Cardiac muscle cell (in vitro differentiated cells and primary cell): ENCODE measurements around the gene IGDCC3. TPM values are rescaled to one million over a fixed set of nuclear protein-coding genes. Genes with fewer than 3 reads are reported as not detected.
A peak's percentile ranks its signal among the peaks of the same experiment; 100 is the strongest.

ENCODE experiments used
- DNase-seq, 2 donors: peaks; one replicate each; pipeline versions ENCODE4 v3.0.0 to v3.0.0-alpha.2; 2010 to 2017; ENCODE audit warnings: low read depth in 1 of 2, low spot score in 1 of 2
- H3K27ac ChIP-seq: fragments of 200-600 bp; sonication (generic); 2 replicates; pipeline ENCODE4 v1.5.1; 2016
- H3K27me3 ChIP-seq: fragments of 200-600 bp; sonication (generic); 2 replicates; pipeline ENCODE4 v1.6.0; 2016; ENCODE audit warnings: control low read depth
- H3K36me3 ChIP-seq: fragments of 200-600 bp; sonication (generic); 2 replicates; pipeline ENCODE4 v1.5.1; 2016; ENCODE audit warnings: control low read depth
- H3K4me1 ChIP-seq: fragments of 200-600 bp; sonication (generic); 2 replicates; pipeline ENCODE4 v1.8.1; 2017; ENCODE audit warnings: low read depth, mild to moderate bottlenecking, mixed run types
- H3K4me3 ChIP-seq: fragments of 200-600 bp; sonication (generic); 2 replicates; pipeline ENCODE4 v1.5.1; 2016; ENCODE audit warnings: mild to moderate bottlenecking
- H3K9me3 ChIP-seq: fragments of 200-600 bp; sonication (generic); 2 replicates; pipeline ENCODE4 v1.5.1; 2017; ENCODE audit warnings: low read depth, mild to moderate bottlenecking, control low read depth
- polyA plus RNA-seq: library from polyadenylated mRNA; unstranded; fragments of >200 nt; fragmentation: Nextera tagmentation; extraction: Ambion mirVana; gene quantifications from 2 replicates; pipeline ENCODE4 v1.2.1, GENCODE V29; 2016
- total RNA-seq: library from RNA; depleted of rRNA; stranded (reverse); fragments of >200 nt; gene quantifications from 2 replicates; pipeline ENCODE4 v1.2.3, GENCODE V29; 2016
- TF ChIP-seq, protein P1 (sequence below): IDR thresholded peaks from 2 replicates; pipeline ENCODE4 v1.5.1; 2012; ENCODE audit warnings: low read depth, mild to moderate bottlenecking, low read length

IGDCC3 gene
- total and polyA plus RNA-seq, 2 experiments from 2014 or later, result 41.1 to 54.6 TPM

DNA sequence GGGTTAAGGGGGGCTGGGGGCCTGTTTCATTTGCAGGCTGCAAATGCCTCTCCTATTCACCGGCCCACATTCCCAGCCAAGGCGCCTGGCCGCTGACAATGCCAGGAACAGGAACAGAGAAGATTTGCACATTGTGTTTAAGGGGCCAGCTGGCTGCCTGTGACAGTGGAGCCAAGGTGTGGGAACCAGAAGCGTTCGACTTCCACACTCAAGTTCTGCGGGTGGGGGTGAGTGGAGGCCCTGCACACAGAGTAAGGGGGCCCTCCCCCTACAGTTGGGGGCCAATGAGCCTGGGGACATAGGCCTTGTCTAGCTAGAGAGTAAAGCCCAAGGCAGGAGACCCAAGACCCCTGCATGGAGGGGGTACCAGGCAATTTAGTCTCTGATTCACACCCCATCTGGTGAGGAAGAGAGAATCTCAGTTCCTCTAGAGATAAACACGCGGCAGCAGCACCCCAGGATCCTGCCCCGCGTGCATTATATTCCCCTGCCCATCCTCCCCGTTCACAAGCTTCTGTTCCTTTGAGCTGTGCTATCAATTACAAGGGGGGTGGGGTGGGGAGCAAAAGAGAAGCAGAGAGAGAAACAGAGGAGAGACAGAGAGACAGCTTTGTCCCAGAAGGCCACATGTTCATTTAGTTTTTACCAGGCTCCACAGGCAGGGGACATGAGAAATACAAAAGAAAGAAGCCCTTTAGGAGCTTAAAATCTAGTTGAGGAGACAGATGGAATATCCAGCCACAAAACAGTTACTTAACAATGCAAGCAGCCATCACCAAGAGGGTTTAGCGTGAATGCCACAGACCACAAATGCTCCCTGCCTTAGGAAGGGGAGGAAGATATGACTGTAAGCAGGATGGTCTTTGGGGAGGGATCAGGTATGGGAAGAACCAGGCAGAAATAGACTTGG, 9.2 kb downstream of the IGDCC3 start:
- Histone ChIP-seq H3K27me3 (no peaks in the 10 kb centered on the region), H3K4me1 (peaks cover 42% of the 10 kb centered on the region), H3K4me3 (no peak overlapping the region), H3K9me3 (no peaks in the 10 kb centered on the region), H3K36me3 (no peaks in the 10 kb centered on the region), H3K27ac (peak overlapping the region; percentile 90)
- TF ChIP-seq, protein P1, sequence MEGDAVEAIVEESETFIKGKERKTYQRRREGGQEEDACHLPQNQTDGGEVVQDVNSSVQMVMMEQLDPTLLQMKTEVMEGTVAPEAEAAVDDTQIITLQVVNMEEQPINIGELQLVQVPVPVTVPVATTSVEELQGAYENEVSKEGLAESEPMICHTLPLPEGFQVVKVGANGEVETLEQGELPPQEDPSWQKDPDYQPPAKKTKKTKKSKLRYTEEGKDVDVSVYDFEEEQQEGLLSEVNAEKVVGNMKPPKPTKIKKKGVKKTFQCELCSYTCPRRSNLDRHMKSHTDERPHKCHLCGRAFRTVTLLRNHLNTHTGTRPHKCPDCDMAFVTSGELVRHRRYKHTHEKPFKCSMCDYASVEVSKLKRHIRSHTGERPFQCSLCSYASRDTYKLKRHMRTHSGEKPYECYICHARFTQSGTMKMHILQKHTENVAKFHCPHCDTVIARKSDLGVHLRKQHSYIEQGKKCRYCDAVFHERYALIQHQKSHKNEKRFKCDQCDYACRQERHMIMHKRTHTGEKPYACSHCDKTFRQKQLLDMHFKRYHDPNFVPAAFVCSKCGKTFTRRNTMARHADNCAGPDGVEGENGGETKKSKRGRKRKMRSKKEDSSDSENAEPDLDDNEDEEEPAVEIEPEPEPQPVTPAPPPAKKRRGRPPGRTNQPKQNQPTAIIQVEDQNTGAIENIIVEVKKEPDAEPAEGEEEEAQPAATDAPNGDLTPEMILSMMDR, result no peak
- peak; percentile 5 to 64 for DNase-seq

DNA sequence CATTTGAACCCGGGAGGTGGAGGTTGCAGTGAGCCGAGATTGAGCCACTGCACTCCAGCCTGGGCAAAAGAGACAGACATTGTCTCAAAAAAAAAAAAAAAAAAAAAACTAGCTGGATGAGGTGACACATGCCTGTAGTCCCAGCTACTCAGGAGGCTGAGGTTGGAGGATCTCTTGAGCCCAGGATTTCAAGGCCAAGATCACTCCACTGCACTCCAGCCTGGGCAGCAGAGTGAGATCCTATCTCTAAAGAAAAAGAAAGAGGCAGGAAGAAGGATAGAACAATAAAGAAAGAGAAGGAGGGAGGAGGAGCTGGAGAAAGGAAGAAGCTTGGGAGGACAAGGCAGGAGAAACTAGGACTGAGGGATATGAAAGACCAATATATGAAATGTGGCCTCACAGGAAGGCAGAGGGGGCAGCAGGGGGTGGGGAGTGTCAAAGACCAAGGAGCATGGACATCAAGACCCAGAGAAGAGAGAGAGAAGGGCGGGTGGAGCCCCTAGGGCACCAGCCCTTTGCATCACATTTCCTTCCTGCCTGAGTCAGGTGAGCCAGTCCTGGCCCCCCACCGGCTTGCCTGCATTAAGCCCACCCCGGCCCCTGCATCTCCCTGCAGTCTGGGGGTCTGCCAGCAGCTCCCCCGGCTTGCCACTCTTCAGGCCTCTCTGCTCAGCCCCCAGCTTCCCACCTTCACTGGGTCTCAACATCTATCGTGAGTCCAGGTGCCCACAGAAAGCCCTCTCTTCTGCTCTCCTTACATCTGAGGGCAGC, 11.5 kb downstream of the IGDCC3 start:
- no peak overlapping the region for H3K27ac ChIP-seq
- H3K36me3 ChIP-seq, result no peaks in the 10 kb centered on the region
- no peak for DNase-seq
- H3K27me3 ChIP-seq, result no peaks in the 10 kb centered on the region
- TF ChIP-seq, protein P1, result no peak
- no peaks in the 10 kb centered on the region for H3K9me3 ChIP-seq
- H3K4me1 ChIP-seq, result peaks cover 42% of the 10 kb centered on the region
- no peak overlapping the region for H3K4me3 ChIP-seq

DNA sequence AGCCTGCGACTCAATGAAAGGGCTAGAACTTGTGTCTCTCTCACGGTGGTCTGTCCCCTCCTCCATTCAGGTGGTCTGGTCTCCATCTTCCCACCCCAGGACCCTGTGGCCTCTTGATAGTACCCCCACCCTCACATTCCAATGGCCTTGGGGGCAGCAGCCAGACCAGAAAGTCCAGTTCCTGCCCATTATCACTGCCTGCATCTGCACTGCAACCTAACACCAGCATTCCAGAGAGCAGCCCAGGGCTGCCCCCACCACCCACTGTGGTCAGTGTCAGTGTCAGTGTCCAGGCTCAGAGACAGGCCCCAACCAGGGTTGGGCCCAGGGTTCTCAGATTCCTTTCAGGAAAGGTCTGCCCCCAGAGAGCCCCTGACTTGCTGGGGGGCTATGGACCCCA, 12.6 kb downstream of the IGDCC3 start:
- Histone ChIP-seq H3K27ac (peak overlapping the region; percentile 84), H3K36me3 (no peaks in the 10 kb centered on the region), H3K27me3 (no peaks in the 10 kb centered on the region), H3K9me3 (no peaks in the 10 kb centered on the region), H3K4me3 (no peak overlapping the region), H3K4me1 (peaks cover 42% of the 10 kb centered on the region)
- DNase-seq, result peak in 1 of 2 donors; percentile 63
- TF ChIP-seq, protein P1, result no peak

GRCh38 chr15:65363766-65364165, 14.0 kb downstream of the IGDCC3 start:
- H3K4me1 ChIP-seq, result peaks cover 29% of the 10 kb centered on the region
- DNase-seq, result no peak
- H3K9me3 ChIP-seq, result no peaks in the 10 kb centered on the region
- H3K36me3 ChIP-seq, result no peaks in the 10 kb centered on the region
- no peak overlapping the region for H3K27ac ChIP-seq
- TF ChIP-seq, protein P1, result no peak
- H3K27me3 ChIP-seq, result no peaks in the 10 kb centered on the region
- no peak overlapping the region for H3K4me3 ChIP-seq

- peaks cover 24% of the 10 kb centered on the region for H3K4me1 ChIP-seq
Observed at GRCh38 chr15:65363306-65363705, 14.5 kb downstream of the IGDCC3 start.

More at GRCh38 chr15:65363306-65363705, 14.5 kb downstream of the IGDCC3 start:
- Histone ChIP-seq H3K27ac (no peak overlapping the region), H3K9me3 (no peaks in the 10 kb centered on the region), H3K36me3 (no peaks in the 10 kb centered on the region), H3K4me3 (no peak overlapping the region), H3K27me3 (no peaks in the 10 kb centered on the region)
- no peak for DNase-seq
- TF ChIP-seq, protein P1, result no peak
